GM21515 (cell line): ENCODE results near the gene ROR1.

ENCODE experiments used
- ATAC-seq: cut with Tn5 transposase; IDR thresholded peaks from one replicate; pipeline ENCODE4 v1.9.1; 2021; ENCODE audit not compliant: unreplicated experiment

Gene ROR1

GRCh38 chr1:63880958-63881576, 107.2 kb downstream of the ROR1 start:
- no peak for ATAC-seq

- ATAC-seq, result no peak
Measured at GRCh38 chr1:63882048-63882704, 108.4 kb downstream of the ROR1 start.

GRCh38 chr1:63883494-63884235, 109.8 kb downstream of the ROR1 start:
- no peak for ATAC-seq

GRCh38 chr1:63884486-63884885, 110.7 kb downstream of the ROR1 start:
- ATAC-seq, result no peak

GRCh38 chr1:63885899-63886298, 112.1 kb downstream of the ROR1 start:
- no peak for ATAC-seq

- ATAC-seq, result no peak
Measured at GRCh38 chr1:63886340-63886739, 112.5 kb downstream of the ROR1 start.

- ATAC-seq, result no peak
Measured at GRCh38 chr1:63887809-63888208, 114.0 kb downstream of the ROR1 start.

GRCh38 chr1:63888984-63889383, 115.2 kb downstream of the ROR1 start:
- no peak for ATAC-seq

GRCh38 chr1:63890468-63890867, 116.7 kb downstream of the ROR1 start:
- ATAC-seq, result no peak

- no peak for ATAC-seq
Measured at GRCh38 chr1:63891060-63891690, 117.4 kb downstream of the ROR1 start.

- ATAC-seq, result peak; percentile 99
Measured at GRCh38 chr1:63892632-63893395, 119.0 kb downstream of the ROR1 start.

- ATAC-seq, result no peak
Measured at GRCh38 chr1:63893976-63894375, 120.2 kb downstream of the ROR1 start.

- ATAC-seq, result no peak
Measured at GRCh38 chr1:63894627-63895265, 120.9 kb downstream of the ROR1 start.

GRCh38 chr1:63896755-63897154, 122.9 kb downstream of the ROR1 start:
- no peak for ATAC-seq

- ATAC-seq, result no peak
Measured at GRCh38 chr1:63898428-63899196, 124.8 kb downstream of the ROR1 start.

GRCh38 chr1:63901094-63901493, 127.3 kb downstream of the ROR1 start:
- ATAC-seq, result no peak

- no peak for ATAC-seq
Measured at GRCh38 chr1:63902844-63903589, 129.2 kb downstream of the ROR1 start.

GRCh38 chr1:63903947-63904610, 130.3 kb downstream of the ROR1 start:
- ATAC-seq, result no peak

- no peak for ATAC-seq
Measured at GRCh38 chr1:63904826-63905225, 131.0 kb downstream of the ROR1 start.
